ENCODE results near the gene SMPDL3A.

Gene SMPDL3A

GRCh38 chr6:122779667-122780066 is 9.4 kb upstream of the SMPDL3A start, which contains the start of gene FABP7:
FABP7 (plus strand) TSS chr6:122779716; CDS start chr6:122779795, 79 bp downstream.
- DNase-seq (ENCODE audit: insufficient read length) (no peak), FAIRE-seq (no peak)
- TF ChIP-seq POLR2A (IDR thresholded peaks at IDR 0.05; ENCODE audit: low read depth, low read length): no peak
- TF ChIP-seq TAF1 (IDR thresholded peaks at IDR 0.05; ENCODE audit: borderline replicate concordance, low read depth, low read length): no peak
- TF ChIP-seq POLR2AphosphoS5 (IDR thresholded peaks at IDR 0.05; ENCODE audit: low read depth, low read length): no peak

- FAIRE-seq (no peak), DNase-seq (ENCODE audit: insufficient read length) (no peak)
- TF ChIP-seq POLR2AphosphoS5 (IDR thresholded peaks at IDR 0.05; ENCODE audit: low read depth, low read length): no peak
- no peak for TF ChIP-seq POLR2A (IDR thresholded peaks at IDR 0.05; ENCODE audit: low read depth, low read length)
- no peak for TF ChIP-seq TAF1 (IDR thresholded peaks at IDR 0.05; ENCODE audit: borderline replicate concordance, low read depth, low read length)
Measured at GRCh38 chr6:122780114-122780513, 8.9 kb upstream of the SMPDL3A start.

GRCh38 chr6:122781716-122782115 is 7.3 kb upstream of the SMPDL3A start:
- FAIRE-seq: no peak
- DNase-seq (ENCODE audit: insufficient read length): no peak
- TF ChIP-seq POLR2A (IDR thresholded peaks at IDR 0.05; ENCODE audit: low read depth, low read length) (no peak), TAF1 (IDR thresholded peaks at IDR 0.05; ENCODE audit: borderline replicate concordance, low read depth, low read length) (no peak), POLR2AphosphoS5 (IDR thresholded peaks at IDR 0.05; ENCODE audit: low read depth, low read length) (no peak)

GRCh38 chr6:122783401-122783800 is 5.7 kb upstream of the SMPDL3A start:
- no peak for TF ChIP-seq POLR2A (IDR thresholded peaks at IDR 0.05; ENCODE audit: low read depth, low read length)
- no peak for TF ChIP-seq TAF1 (IDR thresholded peaks at IDR 0.05; ENCODE audit: borderline replicate concordance, low read depth, low read length)
- no peak for TF ChIP-seq POLR2AphosphoS5 (IDR thresholded peaks at IDR 0.05; ENCODE audit: low read depth, low read length)
- DNase-seq (ENCODE audit: insufficient read length) (no peak), FAIRE-seq (no peak)

GRCh38 chr6:122785891-122786290 is 3.2 kb upstream of the SMPDL3A start:
- FAIRE-seq (no peak), DNase-seq (ENCODE audit: insufficient read length) (no peak)
- TF ChIP-seq TAF1 (IDR thresholded peaks at IDR 0.05; ENCODE audit: borderline replicate concordance, low read depth, low read length): no peak
- no peak for TF ChIP-seq POLR2AphosphoS5 (IDR thresholded peaks at IDR 0.05; ENCODE audit: low read depth, low read length)
- no peak for TF ChIP-seq POLR2A (IDR thresholded peaks at IDR 0.05; ENCODE audit: low read depth, low read length)

GRCh38 chr6:122787721-122788120 is 1.3 kb upstream of the SMPDL3A start:
- no peak for FAIRE-seq
- no peak for DNase-seq (ENCODE audit: insufficient read length)
- TF ChIP-seq POLR2AphosphoS5 (IDR thresholded peaks at IDR 0.05; ENCODE audit: low read depth, low read length) (no peak), POLR2A (IDR thresholded peaks at IDR 0.05; ENCODE audit: low read depth, low read length) (no peak), TAF1 (IDR thresholded peaks at IDR 0.05; ENCODE audit: borderline replicate concordance, low read depth, low read length) (no peak)

- FAIRE-seq (no peak), DNase-seq (ENCODE audit: insufficient read length) (no peak)
- TF ChIP-seq POLR2A (IDR thresholded peaks at IDR 0.05; ENCODE audit: low read depth, low read length) (no peak), TAF1 (IDR thresholded peaks at IDR 0.05; ENCODE audit: borderline replicate concordance, low read depth, low read length) (no peak), POLR2AphosphoS5 (IDR thresholded peaks at IDR 0.05; ENCODE audit: low read depth, low read length) (no peak)
Measured at GRCh38 chr6:122788208-122788607, 850 bp upstream of the SMPDL3A start.

- TF ChIP-seq POLR2AphosphoS5 (IDR thresholded peaks at IDR 0.05; ENCODE audit: low read depth, low read length) (no peak), TAF1 (IDR thresholded peaks at IDR 0.05; ENCODE audit: borderline replicate concordance, low read depth, low read length) (no peak)
- no peak for DNase-seq (ENCODE audit: insufficient read length)
- no peak for FAIRE-seq
Measured at GRCh38 chr6:122788663-122789181, 336 bp upstream of the SMPDL3A start.

- no peak for FAIRE-seq
- no peak for TF ChIP-seq POLR2A (IDR thresholded peaks at IDR 0.05; ENCODE audit: low read depth, low read length)
- TF ChIP-seq POLR2AphosphoS5 (IDR thresholded peaks at IDR 0.05; ENCODE audit: low read depth, low read length): no peak
- TF ChIP-seq TAF1 (IDR thresholded peaks at IDR 0.05; ENCODE audit: borderline replicate concordance, low read depth, low read length): no peak
- DNase-seq (ENCODE audit: insufficient read length): no peak
Measured at GRCh38 chr6:122790028-122790422, 967 bp downstream of the SMPDL3A start.

- TF ChIP-seq POLR2AphosphoS5 (IDR thresholded peaks at IDR 0.05; ENCODE audit: low read depth, low read length) (no peak), POLR2A (IDR thresholded peaks at IDR 0.05; ENCODE audit: low read depth, low read length) (no peak), TAF1 (IDR thresholded peaks at IDR 0.05; ENCODE audit: borderline replicate concordance, low read depth, low read length) (no peak)
- no peak for DNase-seq (ENCODE audit: insufficient read length)
- FAIRE-seq: no peak
Measured at GRCh38 chr6:122790423-122791309, 1.6 kb downstream of the SMPDL3A start.

- no peak for FAIRE-seq
- no peak for DNase-seq (ENCODE audit: insufficient read length)
Measured at GRCh38 chr6:122791310-122791679, 2.2 kb downstream of the SMPDL3A start.

GRCh38 chr6:122792766-122793165 is 3.7 kb downstream of the SMPDL3A start:
- DNase-seq (ENCODE audit: insufficient read length) (no peak), FAIRE-seq (no peak)
- TF ChIP-seq TAF1 (IDR thresholded peaks at IDR 0.05; ENCODE audit: borderline replicate concordance, low read depth, low read length) (no peak), POLR2A (IDR thresholded peaks at IDR 0.05; ENCODE audit: low read depth, low read length) (no peak), POLR2AphosphoS5 (IDR thresholded peaks at IDR 0.05; ENCODE audit: low read depth, low read length) (no peak)

More at GRCh38 chr6:122791310-122791679, 2.2 kb downstream of the SMPDL3A start:
- TF ChIP-seq POLR2A (IDR thresholded peaks at IDR 0.05; ENCODE audit: low read depth, low read length) (no peak), POLR2AphosphoS5 (IDR thresholded peaks at IDR 0.05; ENCODE audit: low read depth, low read length) (no peak), TAF1 (IDR thresholded peaks at IDR 0.05; ENCODE audit: borderline replicate concordance, low read depth, low read length) (no peak)

All from GM12892 (cell line).